Calu3 (cell line): Measurements from ENCODE around the gene NAGPA. TPM values are rescaled to one million over a fixed set of nuclear protein-coding genes. Genes with fewer than 3 reads are reported as not detected.

Experiments
- BruUV-seq: library from RNA; stranded (reverse); fragments of 400-500 nt; replicated peaks from 2 replicates; lab custom pipeline; 2021; lab: Mats Ljungman, UMichigan
- CTCF ChIA-PET: fragments of 300-600 bp; sonication (Branson Sonifier 250); formaldehyde crosslinking; loops from one replicate; lab custom pipeline; 2022; ENCODE audit warnings: antibody characterized with exemption; lab: Charles Lee
- DNase-seq: peaks from one replicate; pipeline ENCODE4 v3.0.0; 2022
- H3K27ac Mint-ChIP-seq: one replicate; pipeline ENCODE4 v1.8.0; 2022; ENCODE audit warnings: mixed read lengths; ENCODE audit not compliant: unreplicated experiment
- H3K27me3 Mint-ChIP-seq: one replicate; pipeline ENCODE4 v1.8.0; 2022; ENCODE audit warnings: mixed read lengths; ENCODE audit not compliant: unreplicated experiment
- H3K36me3 Mint-ChIP-seq: one replicate; pipeline ENCODE4 v1.8.0; 2022; ENCODE audit warnings: mild to moderate bottlenecking, moderate library complexity, mixed read lengths; ENCODE audit not compliant: insufficient read depth, unreplicated experiment
- H3K4me1 Mint-ChIP-seq: one replicate; pipeline ENCODE4 v1.8.0; 2022; ENCODE audit warnings: mild to moderate bottlenecking, low read depth, mixed read lengths; ENCODE audit not compliant: unreplicated experiment
- H3K4me3 Mint-ChIP-seq: one replicate; pipeline ENCODE4 v1.8.0; 2022; ENCODE audit warnings: mild to moderate bottlenecking, low read depth, moderate library complexity, mixed read lengths; ENCODE audit not compliant: unreplicated experiment
- H3K9me3 Mint-ChIP-seq: one replicate; pipeline ENCODE4 v1.8.0; 2022; ENCODE audit warnings: low read depth, mixed read lengths; ENCODE audit not compliant: unreplicated experiment
- intact Hi-C: fragments of 100-400 bp; cut with micrococcal nuclease; formaldehyde crosslinking; loops from one replicate; pipeline ENCODE4 v1.10.0; 2022; ENCODE audit not compliant: unreplicated experiment
- total RNA-seq: library from RNA; stranded (reverse); gene quantifications from 2 replicates; pipeline ENCODE4 v1.2.3, GENCODE V29; 2022
- TF ChIP-seq, protein P1 (sequence below): fragments of 200-600 bp; IDR thresholded peaks from one replicate; pipeline ENCODE4 v1.8.0; 2022; ENCODE audit warnings: antibody characterized with exemption; ENCODE audit not compliant: unreplicated experiment

NAGPA gene
- total RNA-seq, 1 experiment from 2014 or later, result 16.1 TPM

- no peak for DNase-seq
- intact Hi-C loops, result no loop called here
- H3K36me3 Mint-ChIP-seq, result peaks cover 21% of the 10 kb centered on the region
- H3K4me3 Mint-ChIP-seq, result no peak overlapping the region
- H3K27me3 Mint-ChIP-seq, result peaks cover 8% of the 10 kb centered on the region
- TF ChIP-seq, protein P1, sequence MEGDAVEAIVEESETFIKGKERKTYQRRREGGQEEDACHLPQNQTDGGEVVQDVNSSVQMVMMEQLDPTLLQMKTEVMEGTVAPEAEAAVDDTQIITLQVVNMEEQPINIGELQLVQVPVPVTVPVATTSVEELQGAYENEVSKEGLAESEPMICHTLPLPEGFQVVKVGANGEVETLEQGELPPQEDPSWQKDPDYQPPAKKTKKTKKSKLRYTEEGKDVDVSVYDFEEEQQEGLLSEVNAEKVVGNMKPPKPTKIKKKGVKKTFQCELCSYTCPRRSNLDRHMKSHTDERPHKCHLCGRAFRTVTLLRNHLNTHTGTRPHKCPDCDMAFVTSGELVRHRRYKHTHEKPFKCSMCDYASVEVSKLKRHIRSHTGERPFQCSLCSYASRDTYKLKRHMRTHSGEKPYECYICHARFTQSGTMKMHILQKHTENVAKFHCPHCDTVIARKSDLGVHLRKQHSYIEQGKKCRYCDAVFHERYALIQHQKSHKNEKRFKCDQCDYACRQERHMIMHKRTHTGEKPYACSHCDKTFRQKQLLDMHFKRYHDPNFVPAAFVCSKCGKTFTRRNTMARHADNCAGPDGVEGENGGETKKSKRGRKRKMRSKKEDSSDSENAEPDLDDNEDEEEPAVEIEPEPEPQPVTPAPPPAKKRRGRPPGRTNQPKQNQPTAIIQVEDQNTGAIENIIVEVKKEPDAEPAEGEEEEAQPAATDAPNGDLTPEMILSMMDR, result no peak
- BruUV-seq, result no TSS peak
- peaks cover 22% of the 10 kb centered on the region for H3K4me1 Mint-ChIP-seq
- no peaks in the 10 kb centered on the region for H3K9me3 Mint-ChIP-seq
- H3K27ac Mint-ChIP-seq, result no peak overlapping the region
- CTCF ChIA-PET, result interaction anchor here (0.7 kb wide), 1 partner anchor 359 kb away, joined by 4 read pairs; no protein-coding TSS in a partner anchor
Observed at GRCh38 chr16:5030251-5030870, 3.4 kb downstream of the NAGPA start.

GRCh38 chr16:5028950-5029475 lies 4.7 kb downstream of the NAGPA start:
- intact Hi-C loops, result loop anchor here (10.0 kb wide), 2 partner anchors 314 to 514 kb away; no protein-coding TSS in a partner anchor
- Mint-ChIP-seq H3K27me3 (no peaks in the 10 kb centered on the region), H3K4me3 (no peak overlapping the region), H3K4me1 (peaks cover 10% of the 10 kb centered on the region), H3K36me3 (peaks cover 16% of the 10 kb centered on the region), H3K9me3 (no peaks in the 10 kb centered on the region), H3K27ac (no peak overlapping the region)
- DNase-seq, result no peak
- CTCF ChIA-PET, result no interaction called here
- TF ChIP-seq, protein P1, result no peak
- no TSS peak for BruUV-seq

DNA sequence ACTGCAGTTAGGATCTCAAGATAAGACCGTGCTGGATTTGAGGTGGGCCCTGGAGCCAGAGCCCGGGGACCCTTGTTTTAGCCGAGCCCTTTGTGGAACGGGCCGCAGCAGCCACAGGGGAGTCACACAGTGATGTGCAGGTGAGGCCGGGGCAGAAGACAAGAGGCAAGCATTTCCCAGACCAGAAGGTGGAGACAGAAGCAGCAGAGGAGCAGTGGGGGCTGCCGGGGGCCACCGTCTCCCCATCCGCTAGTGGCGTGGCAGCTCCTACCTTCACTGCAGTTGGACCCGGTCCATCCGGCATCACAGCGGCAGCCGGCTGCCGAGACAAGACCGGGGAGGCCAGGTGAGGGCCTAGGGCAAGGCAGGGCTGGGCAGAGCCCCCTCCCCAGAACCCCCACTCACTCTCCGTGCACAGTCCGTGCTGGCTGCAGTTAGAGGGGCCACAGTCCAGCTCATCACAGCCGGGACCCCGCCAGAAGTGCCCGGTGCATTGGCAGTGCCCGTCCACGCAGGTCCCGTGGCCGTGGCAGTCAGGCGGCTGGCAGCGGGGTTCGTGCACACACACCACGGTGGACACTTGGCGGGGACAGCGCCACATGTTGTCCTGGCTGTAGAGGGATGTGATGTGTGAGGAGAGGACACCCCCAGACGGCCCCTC lies 6.0 kb downstream of the NAGPA start:
- no peaks in the 10 kb centered on the region for H3K9me3 Mint-ChIP-seq
- BruUV-seq, result no TSS peak
- DNase-seq, result no peak
- H3K27me3 Mint-ChIP-seq, result peaks cover 8% of the 10 kb centered on the region
- H3K27ac Mint-ChIP-seq, result no peak overlapping the region
- CTCF ChIA-PET, result interaction anchor here (0.5 kb wide), 1 partner anchor 20 kb away, joined by 3 read pairs; no protein-coding TSS in a partner anchor
- H3K4me1 Mint-ChIP-seq, result peaks cover 4% of the 10 kb centered on the region
- peaks cover 3% of the 10 kb centered on the region for H3K36me3 Mint-ChIP-seq
- TF ChIP-seq, protein P1, result no peak
- H3K4me3 Mint-ChIP-seq, result no peak overlapping the region
- intact Hi-C loops, result loop anchor here (10.0 kb wide), 2 partner anchors 313 to 513 kb away; no protein-coding TSS in a partner anchor

GRCh38 chr16:5027086-5027485 lies 6.6 kb downstream of the NAGPA start:
- no peaks in the 10 kb centered on the region for H3K9me3 Mint-ChIP-seq

More at GRCh38 chr16:5027086-5027485, 6.6 kb downstream of the NAGPA start:
- BruUV-seq, result no TSS peak
- no peak for DNase-seq
- TF ChIP-seq, protein P1, result no peak
- no peaks in the 10 kb centered on the region for H3K36me3 Mint-ChIP-seq
- H3K27ac Mint-ChIP-seq, result no peak overlapping the region
- intact Hi-C loops, result loop anchor here (10.0 kb wide), 2 partner anchors 312 to 512 kb away; no protein-coding TSS in a partner anchor
- H3K4me1 Mint-ChIP-seq, result no peaks in the 10 kb centered on the region
- CTCF ChIA-PET, result no interaction called here
- H3K4me3 Mint-ChIP-seq, result no peak overlapping the region
- peaks cover 14% of the 10 kb centered on the region for H3K27me3 Mint-ChIP-seq
